ENCODE results near the gene PDP2.
A peak's percentile ranks its signal among the peaks of the same experiment; 100 is the strongest.

Gene PDP2

DNA sequence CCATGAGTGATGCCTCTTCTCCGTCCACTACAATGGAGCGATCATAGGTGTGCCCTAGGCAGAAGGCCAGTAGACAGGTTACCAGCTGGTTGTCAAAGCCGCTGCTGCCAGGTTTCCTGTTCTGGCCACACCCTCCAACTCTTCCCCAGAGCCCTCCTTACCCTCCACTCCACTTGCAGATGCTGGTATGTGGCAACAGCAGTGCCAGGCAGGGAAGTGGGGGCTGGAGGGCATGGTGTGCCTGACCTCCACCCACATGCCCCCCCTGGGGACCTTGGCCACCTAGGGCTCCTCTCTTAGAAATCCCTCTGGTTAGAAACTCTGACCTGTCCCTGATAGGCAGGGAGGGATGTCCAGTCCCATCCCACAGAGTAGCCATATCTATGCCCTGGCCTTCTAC is 43.6 kb downstream of the PDP2 start:
- H3K79me2 ChIP-seq (ENCODE audit: insufficient read depth, low read depth), result no peaks in the 10 kb centered on the region
- peaks cover 8% of the 10 kb centered on the region; the same call in 1 of the 2 replicates for H3K27me3 ChIP-seq (ENCODE audit: insufficient read depth, low read depth)
- no peaks in the 10 kb centered on the region for H4K20me1 ChIP-seq (ENCODE audit: insufficient read depth)
- TF ChIP-seq, protein P1, sequence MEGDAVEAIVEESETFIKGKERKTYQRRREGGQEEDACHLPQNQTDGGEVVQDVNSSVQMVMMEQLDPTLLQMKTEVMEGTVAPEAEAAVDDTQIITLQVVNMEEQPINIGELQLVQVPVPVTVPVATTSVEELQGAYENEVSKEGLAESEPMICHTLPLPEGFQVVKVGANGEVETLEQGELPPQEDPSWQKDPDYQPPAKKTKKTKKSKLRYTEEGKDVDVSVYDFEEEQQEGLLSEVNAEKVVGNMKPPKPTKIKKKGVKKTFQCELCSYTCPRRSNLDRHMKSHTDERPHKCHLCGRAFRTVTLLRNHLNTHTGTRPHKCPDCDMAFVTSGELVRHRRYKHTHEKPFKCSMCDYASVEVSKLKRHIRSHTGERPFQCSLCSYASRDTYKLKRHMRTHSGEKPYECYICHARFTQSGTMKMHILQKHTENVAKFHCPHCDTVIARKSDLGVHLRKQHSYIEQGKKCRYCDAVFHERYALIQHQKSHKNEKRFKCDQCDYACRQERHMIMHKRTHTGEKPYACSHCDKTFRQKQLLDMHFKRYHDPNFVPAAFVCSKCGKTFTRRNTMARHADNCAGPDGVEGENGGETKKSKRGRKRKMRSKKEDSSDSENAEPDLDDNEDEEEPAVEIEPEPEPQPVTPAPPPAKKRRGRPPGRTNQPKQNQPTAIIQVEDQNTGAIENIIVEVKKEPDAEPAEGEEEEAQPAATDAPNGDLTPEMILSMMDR (conservative IDR thresholded peaks at IDR 0.05; ENCODE audit: low read depth, low read length), result no peak
- no peaks in the 10 kb centered on the region for H3K36me3 ChIP-seq (ENCODE audit: insufficient read depth)
- peaks cover 34% of the 10 kb centered on the region for H3K4me1 ChIP-seq (ENCODE audit: low read depth, poor library complexity, severe bottlenecking)
- H3K9ac ChIP-seq, result no peak overlapping the region
- H3K4me3 ChIP-seq (IDR thresholded peaks at IDR 0.05; ENCODE audit: insufficient read depth, low read depth, low read length), result no peak overlapping the region
- H2AFZ ChIP-seq (ENCODE audit: low read depth), result no peak overlapping the region
- H3K27ac ChIP-seq, result no peak overlapping the region
- H3K4me2 ChIP-seq, result no peak overlapping the region

DNA sequence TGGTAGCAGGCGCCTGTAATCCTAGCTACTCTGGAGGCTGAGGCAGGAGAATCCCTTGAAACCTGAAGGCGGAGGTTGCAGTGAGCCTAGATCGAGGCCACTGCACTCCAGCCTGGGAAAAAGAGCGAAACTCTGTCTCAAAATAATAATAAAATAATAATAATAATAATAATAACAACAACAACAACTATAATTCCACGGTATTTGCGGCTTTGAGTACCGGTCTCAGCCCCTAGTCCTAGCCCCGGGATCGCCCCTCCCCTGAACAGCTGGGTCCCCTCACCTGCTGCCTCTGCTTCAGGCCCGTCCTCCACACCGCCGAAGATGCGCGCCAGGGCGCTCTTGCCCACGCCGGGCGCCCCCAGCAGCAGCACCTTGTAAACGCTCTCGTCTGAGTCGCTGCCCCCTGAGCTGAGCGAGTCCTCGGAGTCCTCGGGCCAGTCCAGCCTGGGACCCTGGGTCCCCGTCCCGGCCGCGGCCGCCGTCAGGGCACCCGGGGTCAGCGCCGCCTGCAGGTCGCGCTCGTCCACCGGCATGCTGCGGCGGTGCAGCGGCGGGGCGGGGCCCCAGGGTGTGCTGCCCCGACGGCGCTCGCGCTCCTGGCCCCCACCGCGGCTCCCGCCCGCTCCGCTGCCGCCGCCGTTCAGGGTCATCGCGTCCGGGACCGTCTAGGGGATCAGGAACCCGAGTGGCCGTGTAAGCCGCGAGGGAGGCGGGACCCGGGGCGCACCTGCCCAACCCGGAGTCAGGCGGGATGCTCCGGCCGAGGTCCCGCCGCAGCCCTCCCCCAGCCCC is 44.4 kb downstream of the PDP2 start:
- Histone ChIP-seq H3K79me2 (ENCODE audit: insufficient read depth, low read depth) (no peaks in the 10 kb centered on the region), H2AFZ (ENCODE audit: low read depth) (no peak overlapping the region), H3K36me3 (ENCODE audit: insufficient read depth) (no peaks in the 10 kb centered on the region), H3K9ac (no peak overlapping the region), H3K4me2 (no peak overlapping the region), H3K4me3 (IDR thresholded peaks at IDR 0.05; ENCODE audit: insufficient read depth, low read depth, low read length) (no peak overlapping the region), H3K27ac (no peak overlapping the region), H3K4me1 (ENCODE audit: low read depth, poor library complexity, severe bottlenecking) (peaks cover 39% of the 10 kb centered on the region), H3K27me3 (ENCODE audit: insufficient read depth, low read depth) (peaks cover 8% of the 10 kb centered on the region; the same call in 1 of the 2 replicates), H4K20me1 (ENCODE audit: insufficient read depth) (no peaks in the 10 kb centered on the region)
- TF ChIP-seq, protein P1 (conservative IDR thresholded peaks at IDR 0.05; ENCODE audit: low read depth, low read length), result no peak

DNA sequence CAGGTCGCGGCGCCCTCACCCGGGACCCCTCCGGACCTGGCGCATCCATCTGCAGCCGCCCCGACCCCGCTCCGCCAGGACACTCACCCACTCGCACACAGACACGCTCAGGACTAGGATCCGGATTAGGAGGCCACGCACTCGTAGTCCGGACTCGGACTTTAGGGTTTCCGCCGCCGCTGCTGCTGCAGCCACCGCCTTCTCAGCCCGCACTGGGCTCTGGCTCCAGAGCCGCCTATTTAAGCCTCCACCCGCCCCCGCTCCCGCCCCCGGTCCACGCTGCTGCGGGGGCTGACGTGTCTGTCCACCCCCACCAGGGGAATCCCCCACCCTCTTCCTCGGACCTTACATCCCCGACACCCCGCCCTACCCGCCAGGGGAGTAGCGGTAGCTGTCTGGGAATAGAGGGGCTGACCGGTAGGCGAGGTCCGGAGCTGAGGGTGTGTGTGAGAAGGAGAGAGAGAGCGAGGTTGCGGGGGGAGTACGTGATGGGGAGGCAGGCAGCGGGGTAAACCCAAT is 45.1 kb downstream of the PDP2 start, which contains the start of gene RRAD:
TSS of gene RRAD (minus strand) at position 214 of the 519 bp plus-strand sequence. CDS start 356 bp downstream, outside the sequence.
- H3K9ac ChIP-seq, result peak within 1 kb of the TSS; percentile 17; the same call in 1 of the 2 replicates
- H3K27ac ChIP-seq, result 0 out of 2 replicates have a peak within 1 kb of the TSS, but pooled peaks have one; percentile 69

DNA sequence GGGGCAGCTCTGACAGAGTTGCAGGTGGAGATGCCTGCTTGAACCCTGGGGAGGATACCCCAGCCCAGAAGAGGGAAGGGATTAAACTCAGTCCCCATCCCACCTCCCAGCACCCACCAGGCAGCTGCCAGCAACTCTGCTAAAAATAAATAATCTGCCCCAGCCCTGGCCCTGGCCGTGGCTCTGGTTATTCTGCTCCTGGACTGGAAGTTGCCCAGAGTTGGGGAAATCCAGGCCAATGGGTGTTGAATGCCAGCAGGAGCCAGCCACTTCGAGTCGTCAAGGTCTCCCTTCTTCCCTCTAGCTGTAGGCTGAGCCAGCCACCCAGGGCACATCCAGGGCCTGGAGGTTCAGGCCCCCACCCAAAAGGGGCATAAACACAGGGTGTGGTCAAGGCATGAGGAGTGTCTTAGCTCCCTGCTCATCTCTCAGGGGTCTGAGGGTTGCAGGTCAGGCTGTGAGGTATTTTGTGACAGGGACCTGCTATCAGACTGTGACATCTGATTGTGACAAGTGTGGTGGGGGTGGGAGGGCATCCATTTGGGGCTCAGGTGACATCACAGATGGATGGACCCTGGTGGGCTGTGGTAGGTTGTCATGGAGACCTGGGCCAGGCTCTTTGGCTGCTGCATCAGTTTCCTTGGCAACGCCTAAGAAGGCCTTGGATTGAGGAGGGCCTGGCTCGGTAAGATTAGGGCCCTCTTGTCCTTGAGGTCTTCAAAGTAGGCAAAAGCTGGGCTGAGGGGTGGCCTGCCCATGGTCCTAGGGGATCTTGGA is 46.0 kb downstream of the PDP2 start:
- Histone ChIP-seq H3K27ac (peak overlapping the region; percentile 69), H3K36me3 (ENCODE audit: insufficient read depth) (no peaks in the 10 kb centered on the region), H3K79me2 (ENCODE audit: insufficient read depth, low read depth) (no peaks in the 10 kb centered on the region), H4K20me1 (ENCODE audit: insufficient read depth) (no peaks in the 10 kb centered on the region), H2AFZ (ENCODE audit: low read depth) (no peak overlapping the region), H3K4me3 (IDR thresholded peaks at IDR 0.05; ENCODE audit: insufficient read depth, low read depth, low read length) (no peak overlapping the region), H3K4me1 (ENCODE audit: low read depth, poor library complexity, severe bottlenecking) (peaks cover 39% of the 10 kb centered on the region), H3K4me2 (peak overlapping the region; percentile 96), H3K27me3 (ENCODE audit: insufficient read depth, low read depth) (peaks cover 8% of the 10 kb centered on the region; the same call in 1 of the 2 replicates), H3K9ac (peak overlapping the region; percentile 17; the same call in 1 of the 2 replicates)
- TF ChIP-seq, protein P1 (conservative IDR thresholded peaks at IDR 0.05; ENCODE audit: low read depth, low read length), result no peak

More for the DNA sequence above, 45.1 kb downstream of the PDP2 start, which contains the start of gene RRAD:
- Histone ChIP-seq H4K20me1 (ENCODE audit: insufficient read depth) (no peaks in the 10 kb centered on the region), H2AFZ (ENCODE audit: low read depth) (no peak within 1 kb of the TSS), H3K36me3 (ENCODE audit: insufficient read depth) (no peaks in the 10 kb centered on the region), H3K4me2 (peak within 1 kb of the TSS; percentile 96; the same call in 1 of the 2 replicates), H3K4me1 (ENCODE audit: low read depth, poor library complexity, severe bottlenecking) (peaks cover 39% of the 10 kb centered on the region), H3K79me2 (ENCODE audit: insufficient read depth, low read depth) (no peaks in the 10 kb centered on the region), H3K4me3 (IDR thresholded peaks at IDR 0.05; ENCODE audit: insufficient read depth, low read depth, low read length) (no peak within 1 kb of the TSS), H3K27me3 (ENCODE audit: insufficient read depth, low read depth) (peaks cover 8% of the 10 kb centered on the region; the same call in 1 of the 2 replicates)
- TF ChIP-seq, protein P1 (conservative IDR thresholded peaks at IDR 0.05; ENCODE audit: low read depth, low read length), result no peak
